ENCODE results near the gene CNGB1. TPM values are rescaled to one million over a fixed set of nuclear protein-coding genes. Genes with fewer than 3 reads are reported as not detected.

Gene CNGB1
- polyA plus RNA-seq, 2 of the 4 experiments (the other 2 are of a cell fraction) = 0.23 to 0.39 TPM

DNA sequence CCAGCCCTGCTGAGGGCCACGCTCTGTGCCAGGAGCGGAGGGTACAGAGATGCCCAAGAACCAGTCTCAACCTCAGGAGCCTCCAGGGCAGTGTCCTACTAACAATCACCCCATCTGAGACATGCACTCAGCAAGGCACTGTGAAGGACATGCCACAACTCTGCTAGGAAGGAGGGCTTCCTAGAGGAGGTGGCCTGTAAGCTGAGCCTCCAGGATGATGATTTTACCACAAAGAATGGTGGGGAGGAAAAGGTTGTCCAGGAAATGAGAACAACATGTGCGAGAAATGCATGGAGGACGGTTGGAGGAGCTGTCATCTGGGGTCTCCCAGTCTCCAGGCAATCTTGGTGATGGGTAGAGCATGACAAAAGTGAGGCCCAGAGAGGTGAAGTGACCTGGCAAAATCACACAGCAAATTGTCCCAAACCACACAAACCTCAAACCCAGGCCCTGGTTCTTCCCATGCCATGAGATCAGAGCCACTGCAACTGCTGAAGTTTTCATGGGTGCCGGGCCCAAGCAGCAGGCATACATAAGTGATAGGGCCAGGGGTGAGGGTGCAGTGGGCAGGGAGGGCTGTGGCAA is 30.5 kb downstream of the CNGB1 start:
- no peak for TF ChIP-seq FOSL2 (IDR thresholded peaks at IDR 0.05)
- no peak for TF ChIP-seq FOSL2 (CRISPR knock-in tag; IDR thresholded peaks at IDR 0.05)
- peak; percentile 70 for TF ChIP-seq ZFP36 (IDR thresholded peaks at IDR 0.05; ENCODE audit: borderline replicate concordance, partially characterized antibody)
- ATAC-seq (no peak; a peak in 1 of 6 replicates), DNase-seq (ENCODE audit: low read depth in 1 of 2, low spot score in 1 of 2) (no peak), FAIRE-seq (no peak)
- peak overlapping the region in 1 of 2 experiments; percentile 31; a peak in 1 of 6 replicates for H3K27ac ChIP-seq
- no peaks in the 10 kb centered on the region for H3K9me3 ChIP-seq
- WGBS (ENCODE audit: missing lambda C conversion rate) = 97% methylated on average over 5 of the region's 5 CpGs
- H3K4me1 ChIP-seq = peaks cover 15% of the 10 kb centered on the region
- ChIA-PET POLR2A (no interaction called here), CTCF (interaction anchor here (0.9 kb wide), 1 partner anchor 18 kb away, joined by 4 read pairs; no protein-coding TSS in a partner anchor)
- no peak overlapping the region for H3K4me3 ChIP-seq
- peak overlapping the region; percentile 45; the same call in 2 of the 3 replicates for H3K4me2 ChIP-seq

DNA sequence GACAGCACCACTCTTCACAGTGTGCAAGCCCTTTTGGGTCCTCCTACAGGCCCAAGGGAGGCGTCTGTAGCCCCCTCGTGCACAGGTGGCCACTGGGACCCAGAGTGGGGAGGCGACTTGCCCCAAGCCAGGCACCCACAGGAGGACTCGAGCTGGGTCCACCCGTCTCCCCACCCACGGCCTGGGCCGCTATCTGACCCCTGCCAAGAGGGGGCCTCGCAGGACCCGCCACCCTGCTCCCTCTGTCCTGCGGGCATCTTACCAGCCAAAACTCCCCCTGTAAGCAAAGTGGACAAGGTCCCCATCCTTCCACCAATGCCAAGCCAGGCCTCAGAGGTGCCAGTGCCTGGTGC is 31.1 kb downstream of the CNGB1 start:
- ChIA-PET POLR2A (no interaction called here), CTCF (interaction anchor here (0.6 to 1.2 kb wide), 4 partner anchors 9 to 205 kb away, joined by 3 to 6 read pairs (median 4); no protein-coding TSS in a partner anchor)
- FAIRE-seq (no peak), DNase-seq (ENCODE audit: low read depth in 1 of 2, low spot score in 1 of 2) (no peak), ATAC-seq (0 out of 6 replicates have a peak, but pooled peaks of 1 of the 2 experiments have one; percentile 12)
- WGBS (ENCODE audit: missing lambda C conversion rate) = 78% methylated on average over 5 of the region's 10 CpGs
- TF ChIP-seq, protein P1, sequence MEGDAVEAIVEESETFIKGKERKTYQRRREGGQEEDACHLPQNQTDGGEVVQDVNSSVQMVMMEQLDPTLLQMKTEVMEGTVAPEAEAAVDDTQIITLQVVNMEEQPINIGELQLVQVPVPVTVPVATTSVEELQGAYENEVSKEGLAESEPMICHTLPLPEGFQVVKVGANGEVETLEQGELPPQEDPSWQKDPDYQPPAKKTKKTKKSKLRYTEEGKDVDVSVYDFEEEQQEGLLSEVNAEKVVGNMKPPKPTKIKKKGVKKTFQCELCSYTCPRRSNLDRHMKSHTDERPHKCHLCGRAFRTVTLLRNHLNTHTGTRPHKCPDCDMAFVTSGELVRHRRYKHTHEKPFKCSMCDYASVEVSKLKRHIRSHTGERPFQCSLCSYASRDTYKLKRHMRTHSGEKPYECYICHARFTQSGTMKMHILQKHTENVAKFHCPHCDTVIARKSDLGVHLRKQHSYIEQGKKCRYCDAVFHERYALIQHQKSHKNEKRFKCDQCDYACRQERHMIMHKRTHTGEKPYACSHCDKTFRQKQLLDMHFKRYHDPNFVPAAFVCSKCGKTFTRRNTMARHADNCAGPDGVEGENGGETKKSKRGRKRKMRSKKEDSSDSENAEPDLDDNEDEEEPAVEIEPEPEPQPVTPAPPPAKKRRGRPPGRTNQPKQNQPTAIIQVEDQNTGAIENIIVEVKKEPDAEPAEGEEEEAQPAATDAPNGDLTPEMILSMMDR (IDR thresholded peaks at IDR 0.05) = no peak; the same call in 2 of the 3 replicates
- no peak for TF ChIP-seq ESRRA (IDR thresholded peaks at IDR 0.05; ENCODE audit: borderline replicate concordance, low read length)
- no peak for TF ChIP-seq EHF (CRISPR knock-in tag; IDR thresholded peaks at IDR 0.05)
- no peak for TF ChIP-seq FOSB (CRISPR knock-in tag; IDR thresholded peaks at IDR 0.05)
- TF ChIP-seq TFCP2L1 (CRISPR knock-in tag; IDR thresholded peaks at IDR 0.05) = no peak
- TF ChIP-seq RNF2 (IDR thresholded peaks at IDR 0.05; ENCODE audit: borderline replicate concordance, low read depth) = no peak
- no peak for TF ChIP-seq RARB (CRISPR knock-in tag; IDR thresholded peaks at IDR 0.05)
- TF ChIP-seq ZSCAN20 (CRISPR knock-in tag; IDR thresholded peaks at IDR 0.05) = no peak
- no peak for TF ChIP-seq HOXB13 (CRISPR knock-in tag; IDR thresholded peaks at IDR 0.05; ENCODE audit: low read depth)
- TF ChIP-seq, protein P2, sequence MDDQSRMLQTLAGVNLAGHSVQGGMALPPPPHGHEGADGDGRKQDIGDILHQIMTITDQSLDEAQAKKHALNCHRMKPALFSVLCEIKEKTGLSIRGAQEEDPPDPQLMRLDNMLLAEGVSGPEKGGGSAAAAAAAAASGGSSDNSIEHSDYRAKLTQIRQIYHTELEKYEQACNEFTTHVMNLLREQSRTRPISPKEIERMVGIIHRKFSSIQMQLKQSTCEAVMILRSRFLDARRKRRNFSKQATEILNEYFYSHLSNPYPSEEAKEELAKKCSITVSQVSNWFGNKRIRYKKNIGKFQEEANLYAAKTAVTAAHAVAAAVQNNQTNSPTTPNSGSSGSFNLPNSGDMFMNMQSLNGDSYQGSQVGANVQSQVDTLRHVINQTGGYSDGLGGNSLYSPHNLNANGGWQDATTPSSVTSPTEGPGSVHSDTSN (IDR thresholded peaks at IDR 0.05) = no peak
- TF ChIP-seq RAD21 (conservative IDR thresholded peaks at IDR 0.05 in 1 of 2, IDR thresholded peaks at IDR 0.05 in 1 of 2) = no peak
- TF ChIP-seq PHF8 (IDR thresholded peaks at IDR 0.05; ENCODE audit: borderline replicate concordance, low read depth) = no peak
- TF ChIP-seq HEYL (CRISPR knock-in tag; IDR thresholded peaks at IDR 0.05) = no peak
- no peak for TF ChIP-seq BHLHE40 (IDR thresholded peaks at IDR 0.05; ENCODE audit: low read depth, low read length)
- TF ChIP-seq MYC (IDR thresholded peaks at IDR 0.05; ENCODE audit: borderline replicate concordance, low read length) = no peak
- TF ChIP-seq NFE2L2 (conservative IDR thresholded peaks at IDR 0.05; ENCODE audit: low read length) = no peak
- TF ChIP-seq MAZ (IDR thresholded peaks at IDR 0.05; ENCODE audit: borderline replicate concordance, low read depth, low read length) = no peak
- TF ChIP-seq EHMT2 (IDR thresholded peaks at IDR 0.05; ENCODE audit: low read depth) = no peak
- TF ChIP-seq, protein P3, sequence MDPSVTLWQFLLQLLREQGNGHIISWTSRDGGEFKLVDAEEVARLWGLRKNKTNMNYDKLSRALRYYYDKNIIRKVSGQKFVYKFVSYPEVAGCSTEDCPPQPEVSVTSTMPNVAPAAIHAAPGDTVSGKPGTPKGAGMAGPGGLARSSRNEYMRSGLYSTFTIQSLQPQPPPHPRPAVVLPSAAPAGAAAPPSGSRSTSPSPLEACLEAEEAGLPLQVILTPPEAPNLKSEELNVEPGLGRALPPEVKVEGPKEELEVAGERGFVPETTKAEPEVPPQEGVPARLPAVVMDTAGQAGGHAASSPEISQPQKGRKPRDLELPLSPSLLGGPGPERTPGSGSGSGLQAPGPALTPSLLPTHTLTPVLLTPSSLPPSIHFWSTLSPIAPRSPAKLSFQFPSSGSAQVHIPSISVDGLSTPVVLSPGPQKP (IDR thresholded peaks at IDR 0.05; ENCODE audit: low read depth, low read length) = no peak
- peaks cover 15% of the 10 kb centered on the region for H3K4me1 ChIP-seq
- H3K27ac ChIP-seq = no peak overlapping the region
- H3K4me3 ChIP-seq = no peak overlapping the region
- H3K4me2 ChIP-seq = no peak overlapping the region
- no peaks in the 10 kb centered on the region for H3K9me3 ChIP-seq
